Cardiac fibroblast (primary cell): ENCODE results near the gene PXK.

Experiments used
- DNase-seq, 2 donors: peaks; one replicate each; pipeline versions ENCODE4 v3.0.0 to v3.0.0-alpha.2; 2010; ENCODE audit warnings: low read depth in 2 of 2
- H3K4me3 ChIP-seq, 2 donors: replicated peaks in 1 of 2; 1 replicate in 1 of 2; 2 replicates in 1 of 2; pipeline ENCODE4 v1.5.1; 2011; ENCODE audit warnings: low read depth in 2 of 2, low read length in 2 of 2, mild to moderate bottlenecking in 2 of 2, moderate library complexity in 1 of 2
- TF ChIP-seq, protein P1 (sequence below): IDR thresholded peaks from one replicate; pipeline ENCODE4 v1.5.1; 2011; ENCODE audit warnings: low read depth, mild to moderate bottlenecking, low read length, inconsistent platforms

PXK gene

DNA sequence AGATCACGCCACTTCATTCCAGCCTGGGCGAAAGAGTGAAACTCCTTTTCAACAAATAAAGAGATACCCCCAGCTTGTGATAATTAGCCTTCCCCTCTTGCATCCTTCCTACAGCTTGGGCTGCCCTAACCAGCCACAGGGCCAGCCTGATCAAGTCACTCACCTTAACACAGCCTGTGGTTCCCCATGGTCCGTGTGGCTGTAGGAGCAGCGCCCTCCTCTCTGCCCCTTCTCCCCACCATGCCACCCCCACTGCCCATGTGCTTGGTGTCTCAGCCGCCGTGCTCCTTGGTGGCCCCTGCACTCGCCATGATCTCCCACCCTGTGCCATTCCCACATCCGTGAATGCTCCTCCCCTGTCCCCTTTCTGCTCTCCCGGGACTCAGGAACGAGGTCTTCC is 39.8 kb upstream of the PXK start:
- TF ChIP-seq, protein P1, sequence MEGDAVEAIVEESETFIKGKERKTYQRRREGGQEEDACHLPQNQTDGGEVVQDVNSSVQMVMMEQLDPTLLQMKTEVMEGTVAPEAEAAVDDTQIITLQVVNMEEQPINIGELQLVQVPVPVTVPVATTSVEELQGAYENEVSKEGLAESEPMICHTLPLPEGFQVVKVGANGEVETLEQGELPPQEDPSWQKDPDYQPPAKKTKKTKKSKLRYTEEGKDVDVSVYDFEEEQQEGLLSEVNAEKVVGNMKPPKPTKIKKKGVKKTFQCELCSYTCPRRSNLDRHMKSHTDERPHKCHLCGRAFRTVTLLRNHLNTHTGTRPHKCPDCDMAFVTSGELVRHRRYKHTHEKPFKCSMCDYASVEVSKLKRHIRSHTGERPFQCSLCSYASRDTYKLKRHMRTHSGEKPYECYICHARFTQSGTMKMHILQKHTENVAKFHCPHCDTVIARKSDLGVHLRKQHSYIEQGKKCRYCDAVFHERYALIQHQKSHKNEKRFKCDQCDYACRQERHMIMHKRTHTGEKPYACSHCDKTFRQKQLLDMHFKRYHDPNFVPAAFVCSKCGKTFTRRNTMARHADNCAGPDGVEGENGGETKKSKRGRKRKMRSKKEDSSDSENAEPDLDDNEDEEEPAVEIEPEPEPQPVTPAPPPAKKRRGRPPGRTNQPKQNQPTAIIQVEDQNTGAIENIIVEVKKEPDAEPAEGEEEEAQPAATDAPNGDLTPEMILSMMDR: no peak

DNA sequence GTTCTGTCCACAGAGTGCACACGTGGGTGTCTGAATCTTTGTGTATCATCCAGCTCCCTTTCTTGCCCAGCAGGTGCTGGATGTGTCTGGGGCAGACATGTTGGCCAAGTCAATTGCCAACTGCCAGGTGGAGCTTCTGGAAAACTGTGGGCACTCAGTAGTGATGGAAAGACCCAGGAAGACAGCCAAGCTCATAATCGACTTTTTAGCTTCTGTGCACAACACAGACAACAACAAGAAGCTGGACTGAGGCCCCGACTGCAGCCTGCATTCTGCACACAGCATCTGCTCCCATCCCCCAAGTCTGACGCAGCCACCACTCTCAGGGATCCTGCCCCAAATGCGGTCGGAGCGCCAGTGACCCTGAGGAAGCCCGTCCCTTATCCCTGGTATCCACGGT is 39.2 kb upstream of the PXK start:
- TF ChIP-seq, protein P1: no peak
- no peak overlapping the region for H3K4me3 ChIP-seq
- no peak for DNase-seq

More for the DNA sequence above, 39.8 kb upstream of the PXK start:
- no peak for DNase-seq
- no peak overlapping the region for H3K4me3 ChIP-seq

DNA sequence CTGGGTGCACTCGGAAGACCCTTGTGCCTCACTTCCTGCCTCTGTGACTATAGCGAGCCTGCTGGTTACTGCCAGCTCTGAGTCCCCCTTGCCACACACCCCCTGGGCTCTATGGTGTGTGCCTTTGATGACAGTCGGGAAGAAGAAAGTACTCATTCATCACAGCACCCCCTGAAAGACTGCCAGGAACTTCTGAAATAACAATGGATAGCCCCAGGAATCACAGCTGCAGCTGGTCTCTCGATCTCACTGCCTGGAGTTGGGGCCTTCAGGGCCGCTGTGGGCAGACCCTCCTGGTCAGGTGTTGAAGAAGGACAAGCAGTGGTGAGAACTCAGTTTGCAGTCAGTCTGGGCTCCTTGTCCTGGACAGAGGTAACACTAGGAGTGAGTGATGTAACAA is 36.4 kb upstream of the PXK start:
- TF ChIP-seq, protein P1: no peak
- no peak for DNase-seq
- no peak overlapping the region for H3K4me3 ChIP-seq

DNA sequence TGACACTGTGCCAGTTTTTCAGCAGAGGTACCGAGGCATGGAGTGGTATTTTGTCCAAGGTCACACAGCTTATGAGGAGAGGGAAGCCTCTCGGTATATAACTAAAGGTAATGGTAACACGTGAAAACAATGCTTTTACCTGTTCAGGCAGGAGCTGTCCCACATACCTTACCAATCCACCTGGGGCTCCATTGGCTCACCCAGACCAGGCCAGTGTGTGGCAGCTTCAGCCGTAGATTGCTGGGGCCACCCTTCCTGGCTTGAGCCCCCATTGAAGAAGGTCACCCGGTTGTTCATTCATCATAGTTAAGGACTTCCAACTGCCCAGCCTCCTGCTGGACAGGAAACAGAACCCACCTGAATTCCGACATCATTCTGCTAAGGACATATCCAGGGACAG is 35.8 kb upstream of the PXK start:
- no peak for DNase-seq
- TF ChIP-seq, protein P1: no peak
- no peak overlapping the region for H3K4me3 ChIP-seq

DNA sequence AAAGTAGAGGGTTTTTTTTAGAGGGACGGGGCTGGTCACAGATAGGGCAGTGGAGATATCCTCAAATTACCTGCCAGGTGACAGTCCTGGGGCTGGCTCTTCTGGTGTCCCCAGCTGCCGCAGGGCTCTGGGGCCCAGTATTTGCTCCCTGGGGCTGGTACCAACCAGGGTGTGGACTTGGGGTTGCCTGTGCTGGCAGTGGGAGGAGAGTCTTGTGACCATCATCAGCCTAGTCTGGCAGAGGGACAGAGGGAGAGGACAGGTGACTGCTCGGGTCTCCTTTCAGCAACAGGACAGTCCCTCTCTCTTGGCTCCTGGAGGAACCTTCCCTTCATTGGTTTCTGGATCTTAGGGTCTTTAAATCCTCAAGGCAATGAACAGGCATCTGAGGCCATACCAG is 34.5 kb upstream of the PXK start:
- DNase-seq: no peak
- TF ChIP-seq, protein P1: no peak
- no peak overlapping the region for H3K4me3 ChIP-seq

DNA sequence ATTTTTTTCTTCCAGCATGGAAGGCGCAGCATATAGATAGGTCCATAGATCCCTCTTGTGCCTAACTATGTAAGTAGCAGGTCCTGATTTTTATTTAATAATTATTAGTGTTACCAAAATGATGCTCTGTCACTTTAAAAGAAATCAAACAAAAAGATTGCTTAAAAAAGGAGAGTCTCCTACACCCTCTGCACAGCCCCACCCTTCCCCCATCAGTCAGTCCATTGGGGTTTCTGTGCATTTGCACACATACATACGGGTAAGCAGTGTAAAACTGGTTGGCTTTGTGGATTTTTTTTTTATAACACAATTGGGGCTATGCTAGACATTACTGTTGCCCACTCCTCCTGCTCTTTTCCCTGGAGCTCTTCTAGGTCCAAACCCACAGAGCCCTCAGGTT is 33.6 kb upstream of the PXK start:
- H3K4me3 ChIP-seq: no peak overlapping the region
- TF ChIP-seq, protein P1: no peak
- DNase-seq: no peak

DNA sequence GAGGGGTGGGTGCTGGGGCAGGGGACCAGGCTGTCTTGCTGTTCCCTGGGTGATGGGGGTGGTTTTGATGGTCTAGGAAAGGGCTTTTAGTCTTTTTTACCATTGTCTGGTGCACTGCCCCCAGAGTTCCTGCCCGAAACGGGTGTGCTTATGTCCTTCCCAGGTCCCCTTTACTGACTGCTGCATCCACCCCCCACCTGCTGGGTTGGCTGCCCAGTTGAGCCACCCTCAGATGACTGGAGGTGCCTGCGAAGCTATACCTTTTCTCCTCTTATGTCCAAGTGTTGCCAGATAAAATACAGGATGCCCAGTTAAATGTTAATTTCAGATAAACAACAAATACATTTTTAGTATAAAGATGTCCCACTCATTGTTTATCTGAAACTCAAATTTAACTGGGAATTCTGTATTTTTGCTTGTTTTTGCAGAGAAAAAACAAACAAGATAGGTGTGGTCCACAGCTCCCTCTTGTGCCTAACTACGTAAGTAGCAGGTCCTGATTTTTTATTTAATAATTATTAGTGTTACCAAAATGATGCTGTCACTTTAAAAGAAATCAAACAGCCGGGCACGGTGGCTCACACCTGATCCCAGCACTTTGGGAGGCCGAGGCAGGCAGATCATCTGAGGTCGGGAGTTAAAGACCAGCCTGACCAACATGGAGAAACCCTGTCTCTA is 32.7 kb upstream of the PXK start:
- H3K4me3 ChIP-seq: no peak overlapping the region
- TF ChIP-seq, protein P1: peak; percentile 49
- DNase-seq: peak; percentile 75 to 80
